ENCODE data around the gene UBE2D4.

DNA sequence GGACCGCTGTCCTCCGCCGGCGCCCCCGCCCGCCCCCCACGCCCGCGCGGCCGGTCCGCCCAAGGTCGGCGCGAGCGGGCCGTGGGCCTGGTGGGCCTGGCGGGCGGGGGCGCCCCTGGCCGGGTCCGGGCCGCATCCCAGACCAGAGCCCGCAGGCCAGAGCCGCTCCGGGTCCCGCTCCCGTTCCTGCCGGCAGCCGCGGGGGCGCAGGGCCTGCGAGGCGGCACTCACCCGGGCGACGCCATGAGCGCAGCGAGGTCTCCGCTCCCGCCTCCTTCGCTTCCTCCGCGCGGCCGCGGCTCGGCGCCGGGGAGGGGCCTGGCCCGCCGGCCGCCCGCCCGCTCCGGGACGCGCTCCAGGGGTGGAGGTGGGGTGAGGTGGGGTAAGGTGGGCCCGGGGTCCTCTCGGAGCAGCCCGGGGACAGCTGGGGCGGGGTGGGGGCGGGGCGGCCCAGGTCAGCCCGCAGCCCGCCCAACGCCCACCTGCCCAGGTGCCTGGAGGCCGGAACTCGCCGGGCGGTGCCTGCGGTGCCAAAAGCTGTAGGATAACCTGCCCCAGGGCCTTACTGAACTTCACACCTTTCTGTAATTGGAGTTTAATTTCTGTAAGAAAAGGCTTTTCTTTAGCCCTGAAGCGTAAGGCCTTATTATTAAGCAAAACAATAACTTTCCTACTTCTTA, 19.8 kb upstream of the UBE2D4 start, which contains the start of gene URGCP:
- no peak for TF ChIP-seq ELF4 (IDR thresholded peaks at IDR 0.05)
- TF ChIP-seq NFRKB (IDR thresholded peaks at IDR 0.05), result no peak
- no peak for TF ChIP-seq BHLHE40 (IDR thresholded peaks at IDR 0.05; ENCODE audit: borderline replicate concordance)
- TF ChIP-seq HDGF (IDR thresholded peaks at IDR 0.05; ENCODE audit: borderline replicate concordance), result no peak
- TF ChIP-seq SP1 (IDR thresholded peaks at IDR 0.05), result no peak
- TF ChIP-seq L3MBTL2 (conservative IDR thresholded peaks at IDR 0.05), result no peak
- TF ChIP-seq SUZ12 (IDR thresholded peaks at IDR 0.05), result no peak
- TF ChIP-seq FOXK2 (IDR thresholded peaks at IDR 0.05), result no peak
